Measurements from ENCODE around the gene VWA7.
A peak's percentile ranks its signal among the peaks of the same experiment; 100 is the strongest.

Gene VWA7

DNA sequence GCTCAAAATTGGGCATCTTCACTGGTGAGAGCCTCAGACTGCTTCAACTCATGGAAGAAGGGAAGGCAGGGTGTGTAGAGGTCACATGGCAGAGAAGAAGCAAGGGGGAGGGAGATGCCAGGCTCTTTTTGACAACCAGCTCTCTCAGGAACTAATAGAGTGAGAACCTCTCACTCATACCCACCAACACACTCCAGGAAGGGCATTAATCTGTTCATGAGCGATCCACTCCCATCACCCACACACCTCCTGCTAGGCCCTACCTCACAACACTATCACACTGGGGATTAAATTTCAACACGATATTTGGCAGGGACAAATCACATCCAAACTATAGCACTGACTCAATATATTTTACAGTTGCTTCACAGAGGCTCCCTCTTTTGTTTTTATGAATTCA is 35.3 kb downstream of the VWA7 start:
- DNase-seq (ENCODE audit: low read depth) = no peak
- H3K4me3 ChIP-seq (ENCODE audit: low read length) = no peak overlapping the region
- TF ChIP-seq, protein P1, sequence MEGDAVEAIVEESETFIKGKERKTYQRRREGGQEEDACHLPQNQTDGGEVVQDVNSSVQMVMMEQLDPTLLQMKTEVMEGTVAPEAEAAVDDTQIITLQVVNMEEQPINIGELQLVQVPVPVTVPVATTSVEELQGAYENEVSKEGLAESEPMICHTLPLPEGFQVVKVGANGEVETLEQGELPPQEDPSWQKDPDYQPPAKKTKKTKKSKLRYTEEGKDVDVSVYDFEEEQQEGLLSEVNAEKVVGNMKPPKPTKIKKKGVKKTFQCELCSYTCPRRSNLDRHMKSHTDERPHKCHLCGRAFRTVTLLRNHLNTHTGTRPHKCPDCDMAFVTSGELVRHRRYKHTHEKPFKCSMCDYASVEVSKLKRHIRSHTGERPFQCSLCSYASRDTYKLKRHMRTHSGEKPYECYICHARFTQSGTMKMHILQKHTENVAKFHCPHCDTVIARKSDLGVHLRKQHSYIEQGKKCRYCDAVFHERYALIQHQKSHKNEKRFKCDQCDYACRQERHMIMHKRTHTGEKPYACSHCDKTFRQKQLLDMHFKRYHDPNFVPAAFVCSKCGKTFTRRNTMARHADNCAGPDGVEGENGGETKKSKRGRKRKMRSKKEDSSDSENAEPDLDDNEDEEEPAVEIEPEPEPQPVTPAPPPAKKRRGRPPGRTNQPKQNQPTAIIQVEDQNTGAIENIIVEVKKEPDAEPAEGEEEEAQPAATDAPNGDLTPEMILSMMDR (IDR thresholded peaks at IDR 0.05; ENCODE audit: insufficient read depth, low read depth, low read length, missing control alignments) = no peak

DNA sequence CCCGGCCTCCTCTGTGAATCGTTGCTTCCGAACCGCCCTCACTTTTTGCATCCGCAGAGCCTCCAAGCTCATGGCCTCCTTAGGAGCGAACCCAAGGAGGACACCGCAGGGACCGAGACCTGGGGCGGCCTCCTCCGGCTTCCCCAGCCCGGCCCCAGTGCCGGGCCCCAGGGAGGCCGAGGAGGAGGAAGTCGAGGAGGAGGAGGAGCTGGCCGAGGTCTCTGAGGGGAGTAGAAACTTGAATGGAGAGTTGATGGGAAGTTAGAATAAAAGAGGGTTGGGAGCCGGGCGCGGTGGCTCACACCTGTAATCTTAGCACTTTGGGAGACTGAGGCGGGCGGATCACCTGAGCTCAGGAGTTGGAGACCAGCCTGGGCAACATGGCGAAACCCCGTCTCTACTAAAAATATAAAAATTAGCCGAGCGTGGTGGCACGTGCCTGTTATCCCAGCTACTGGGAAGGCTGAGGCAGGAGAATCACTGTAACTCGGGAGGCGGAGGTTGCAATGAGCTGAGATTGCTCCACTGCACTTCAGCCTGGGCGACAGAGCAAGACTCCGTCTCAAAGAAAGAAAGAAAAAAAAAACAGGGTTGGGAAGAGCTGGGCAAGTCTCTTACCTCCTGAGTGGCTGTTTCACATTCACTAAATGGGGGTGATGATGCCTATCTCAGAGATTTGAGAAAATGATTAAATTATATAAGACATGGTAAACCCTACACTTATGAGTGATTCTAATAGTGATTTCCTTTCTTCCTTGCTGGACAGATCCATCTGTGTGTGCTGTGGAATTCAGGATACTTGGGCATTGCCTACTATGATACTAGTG is 36.5 kb downstream of the VWA7 start:
- TF ChIP-seq, protein P1 (IDR thresholded peaks at IDR 0.05; ENCODE audit: insufficient read depth, low read depth, low read length, missing control alignments) = no peak
- DNase-seq (ENCODE audit: low read depth) = no peak
- peak overlapping the region; percentile 90 for H3K4me3 ChIP-seq (ENCODE audit: low read length)

DNA sequence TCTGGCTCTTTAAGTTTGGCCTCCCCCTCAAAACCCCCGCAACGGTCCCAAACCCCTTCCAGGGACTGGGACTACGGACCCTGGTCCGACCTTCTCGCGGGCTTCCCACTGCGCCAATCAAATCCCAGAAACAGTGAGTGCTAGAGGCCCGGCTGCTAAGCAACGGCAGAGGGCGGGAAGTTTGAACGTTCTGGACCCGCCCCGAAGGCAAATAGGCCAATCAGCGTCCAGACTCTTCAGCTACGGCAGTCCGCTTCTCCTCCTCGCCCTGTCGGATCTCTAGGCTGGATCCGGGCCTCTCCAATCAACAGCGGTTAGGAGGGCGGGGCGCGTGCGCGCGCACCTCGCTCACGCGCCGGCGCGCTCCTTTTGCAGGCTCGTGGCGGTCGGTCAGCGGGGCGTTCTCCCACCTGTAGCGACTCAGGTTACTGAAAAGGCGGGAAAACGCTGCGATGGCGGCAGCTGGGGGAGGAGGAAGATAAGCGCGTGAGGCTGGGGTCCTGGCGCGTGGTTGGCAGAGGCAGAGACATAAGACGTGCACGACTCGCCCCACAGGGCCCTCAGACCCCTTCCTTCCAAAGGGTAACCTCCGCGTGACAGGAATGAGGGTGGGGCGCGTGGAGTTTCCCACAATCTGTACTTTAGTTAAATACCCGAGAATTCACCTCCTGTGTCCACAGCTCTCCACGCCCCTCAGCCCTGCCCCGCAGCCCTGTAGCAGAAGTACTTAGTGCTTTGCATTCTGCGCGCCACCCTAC is 37.3 kb downstream of the VWA7 start, which contains the start of gene MSH5:
TSS of gene MSH5 (plus strand) at position 367 of the 758 bp plus-strand sequence. CDS start 462 bp downstream, outside the sequence.
- peak within 1 kb of the TSS; percentile 90 for H3K4me3 ChIP-seq (ENCODE audit: low read length)
- DNase-seq (ENCODE audit: low read depth) = peak; percentile 99
- TF ChIP-seq, protein P1 (IDR thresholded peaks at IDR 0.05; ENCODE audit: insufficient read depth, low read depth, low read length, missing control alignments) = no peak

DNA sequence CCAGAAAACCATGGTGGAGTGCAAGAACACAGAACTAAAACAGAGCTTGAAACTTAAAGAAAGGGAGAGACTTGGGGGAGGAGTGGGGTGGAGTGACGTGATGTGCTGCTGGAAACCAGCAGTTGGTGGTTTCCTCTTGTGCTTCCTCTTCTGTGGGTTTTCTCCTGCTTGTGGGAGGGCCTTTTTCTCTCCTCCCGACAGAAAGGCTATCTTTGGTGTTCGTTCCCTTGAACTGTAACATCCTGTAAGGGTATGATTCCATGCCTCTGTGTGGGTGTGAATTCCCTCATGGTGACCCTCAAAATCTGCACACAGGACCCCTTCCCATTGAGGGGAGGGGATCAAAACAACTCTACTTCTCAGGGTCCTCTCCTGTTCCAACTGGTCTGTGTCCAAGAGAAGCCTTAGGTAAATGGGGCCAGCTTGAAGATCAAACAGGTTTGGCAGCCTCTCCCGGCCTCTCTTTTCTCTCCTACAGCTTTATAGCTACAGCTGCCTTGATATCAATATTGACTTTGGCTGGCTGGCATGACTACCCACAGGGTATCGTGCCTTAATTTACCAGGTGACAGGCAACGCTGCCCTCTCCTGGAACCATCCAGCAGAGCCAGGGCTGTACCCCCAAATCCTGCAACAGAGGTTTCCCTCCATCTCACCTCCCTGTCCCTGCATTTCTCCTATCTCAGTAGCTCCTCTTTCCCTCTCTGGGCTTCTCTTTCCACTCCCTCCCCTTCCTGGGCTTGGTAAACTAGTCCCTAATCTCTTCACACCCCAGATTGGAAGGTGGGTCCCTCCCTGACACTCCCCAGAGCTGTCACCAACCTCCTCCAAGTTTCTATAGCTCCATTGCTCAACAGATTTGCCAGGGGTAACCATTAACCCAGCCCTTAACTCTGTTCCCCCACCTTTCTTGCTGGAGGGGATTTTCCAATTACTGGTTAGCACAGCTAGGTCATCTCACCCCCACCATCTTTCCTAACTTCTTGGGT is 38.8 kb downstream of the VWA7 start:
- TF ChIP-seq, protein P1 (IDR thresholded peaks at IDR 0.05; ENCODE audit: insufficient read depth, low read depth, low read length, missing control alignments) = peak; percentile 26
- peak; percentile 81 for DNase-seq (ENCODE audit: low read depth)
- H3K4me3 ChIP-seq (ENCODE audit: low read length) = peak overlapping the region; percentile 17

DNA sequence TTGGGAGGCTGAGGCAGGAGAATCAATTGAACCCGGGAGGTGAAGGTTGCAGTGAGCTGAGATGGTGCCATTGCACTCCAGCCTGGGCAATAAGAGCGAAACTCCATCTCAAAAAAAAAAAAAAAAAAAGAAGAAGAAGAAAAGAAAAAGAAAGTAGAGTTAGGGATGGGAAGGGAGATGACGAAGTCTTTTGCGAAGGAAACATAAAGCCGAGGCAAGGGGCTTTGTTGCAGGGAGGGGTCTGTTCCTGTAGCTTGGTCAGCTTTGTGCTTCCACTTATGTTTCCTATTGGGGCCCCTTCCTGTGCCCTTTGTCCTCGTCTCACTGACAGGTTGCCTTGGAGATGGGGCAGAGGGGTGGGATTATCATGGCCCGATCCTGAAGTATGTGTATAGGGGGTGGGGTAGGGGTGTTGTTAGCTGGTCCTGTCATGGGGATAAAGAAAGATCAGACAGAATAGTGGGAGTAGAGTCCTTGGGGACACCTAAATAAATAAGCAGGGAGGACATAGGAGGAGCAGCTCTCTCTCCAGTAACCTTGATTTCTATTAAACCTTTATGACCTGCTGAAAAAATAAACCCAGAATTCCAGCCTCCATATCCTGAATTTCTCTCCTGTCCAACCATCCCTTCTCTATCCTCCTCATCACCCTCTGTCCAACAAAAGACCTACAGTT is 39.7 kb downstream of the VWA7 start:
- TF ChIP-seq, protein P1 (IDR thresholded peaks at IDR 0.05; ENCODE audit: insufficient read depth, low read depth, low read length, missing control alignments) = no peak
- DNase-seq (ENCODE audit: low read depth) = no peak
- H3K4me3 ChIP-seq (ENCODE audit: low read length) = no peak overlapping the region

Data from epithelial cell of esophagus (primary cell).